Left ventricle myocardium superior (tissue), 1 donor: ENCODE results near the gene GATA2. TPM values are rescaled to one million over a fixed set of nuclear protein-coding genes. Genes with fewer than 3 reads are reported as not detected.

ENCODE experiments used
- ATAC-seq: fragments of 200-7000 bp; cut with Tn5 transposase; one replicate; pipeline ENCODE4 v1.9.1; 2020; ENCODE audit warnings: mild to moderate bottlenecking, moderate library complexity
- DNase-seq: peaks from one replicate; pipeline ENCODE4 v3.0.0-alpha.2; 2020
- intact Hi-C: fragments of 100-400 bp; cut with micrococcal nuclease; formaldehyde crosslinking; loops from one replicate; pipeline ENCODE4 v1.11.0; 2022
- total RNA-seq: library from RNA; stranded (reverse); fragmentation: NEBNext Ultra II Directional; extraction: Animal tissue kit (Norgen Biotek cat#: 25700); gene quantifications from one replicate; pipeline ENCODE4 v1.2.1, GENCODE V29; 2021
- donor health status: DM: no; HTN: yes; CAD: no; lungs with severe emphysema.

GATA2 gene
- total RNA-seq, 1 donor from 2014 or later, result 8.0 TPM

DNA sequence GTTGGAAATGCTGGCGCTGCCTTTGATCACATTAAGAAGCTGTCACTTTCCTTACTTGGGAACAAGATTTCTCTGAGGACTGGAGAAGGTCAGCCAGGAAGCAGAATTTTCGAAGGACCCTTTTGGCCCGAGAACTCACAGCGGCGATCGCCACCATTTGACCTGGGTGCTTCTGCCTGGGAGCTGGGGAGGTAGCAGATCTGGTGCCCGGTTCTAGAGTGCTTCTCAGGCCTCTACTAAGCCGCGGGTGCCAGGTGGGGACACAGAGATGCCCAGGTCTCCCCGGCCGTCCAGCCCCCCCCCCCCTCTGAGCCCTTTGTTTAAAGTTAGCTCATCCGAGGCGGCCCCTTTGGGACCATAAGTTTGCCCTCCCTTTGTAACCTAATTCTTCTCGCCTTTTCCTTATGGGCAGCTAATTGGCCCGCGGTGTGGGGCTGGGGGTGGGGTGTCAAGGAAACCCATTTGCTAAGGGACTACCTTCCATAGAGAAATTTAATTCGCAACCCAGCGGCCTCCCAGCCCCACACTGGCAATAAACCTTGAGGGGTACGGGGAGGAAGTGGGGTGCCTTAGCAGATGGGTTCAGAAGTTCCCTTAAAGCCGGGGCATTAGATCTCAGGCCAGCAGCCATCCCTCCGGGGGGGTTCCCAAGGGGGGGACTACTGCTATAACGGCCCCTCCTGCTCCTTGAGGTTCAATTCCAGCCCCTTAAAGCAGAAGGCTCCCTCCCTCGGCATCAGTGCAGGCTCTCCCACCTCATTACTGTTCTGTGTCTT is 1.9 kb downstream of the GATA2 start:
- intact Hi-C loops, result loop anchor here (10.0 kb wide), 1 partner anchor 416 kb away; no protein-coding TSS in a partner anchor
- ATAC-seq (no peak), DNase-seq (no peak)

DNA sequence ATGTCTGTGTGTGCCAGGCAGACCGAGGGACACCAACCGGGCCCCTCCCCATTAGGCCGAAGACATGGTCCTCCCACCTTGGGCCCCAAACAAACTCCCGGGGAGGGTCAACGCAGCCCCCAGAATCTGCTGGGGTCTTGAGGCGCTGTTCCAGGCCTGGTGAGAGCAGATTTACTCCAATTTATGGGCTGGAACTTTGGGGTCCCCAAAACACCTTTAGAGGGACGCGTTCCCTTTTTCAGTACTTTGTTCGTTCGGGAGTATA is 2.4 kb downstream of the GATA2 start:
- DNase-seq, result no peak
- intact Hi-C loops, result loop anchor here (10.0 kb wide), 1 partner anchor 416 kb away; no protein-coding TSS in a partner anchor
- ATAC-seq, result no peak

DNA sequence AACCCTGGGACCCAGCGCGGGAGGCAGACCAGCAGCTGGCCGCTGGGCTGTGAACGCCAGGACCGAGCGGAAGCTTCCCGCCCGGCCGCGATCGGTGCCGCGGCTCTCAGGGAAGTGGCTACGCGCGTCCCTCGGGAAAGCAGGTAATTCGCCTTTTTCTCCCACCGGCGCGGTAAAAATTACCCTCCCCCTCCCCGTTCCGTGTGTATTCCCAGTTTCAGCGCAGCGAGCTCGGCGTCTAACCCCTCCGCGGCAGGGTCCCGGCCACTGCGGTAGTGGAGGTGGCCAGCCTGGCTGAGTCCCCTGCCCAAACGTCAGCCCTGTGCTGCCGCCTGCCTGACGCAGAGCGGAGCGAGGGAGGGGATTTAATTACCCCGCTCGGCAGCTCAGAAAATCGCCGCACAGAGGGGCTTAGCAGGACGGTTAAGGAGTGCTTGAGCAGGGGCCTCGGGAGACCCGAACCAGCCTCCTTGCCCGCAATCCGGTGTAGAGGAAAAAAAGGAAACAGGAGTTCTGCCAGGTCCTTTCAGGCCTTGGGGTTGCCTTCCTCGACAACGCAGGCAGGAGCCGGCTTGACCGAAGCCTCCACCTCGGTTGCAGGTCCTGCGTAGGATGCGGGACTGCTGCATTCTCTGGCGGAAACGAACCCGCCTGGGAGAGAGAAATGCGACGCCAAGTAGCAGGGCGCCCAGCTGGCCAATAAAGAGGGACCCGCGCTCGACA is 2.9 kb downstream of the GATA2 start:
- DNase-seq (peak; percentile 48), ATAC-seq (peak; percentile 18)
- intact Hi-C loops, result loop anchor here (10.0 kb wide), 1 partner anchor 415 kb away; no protein-coding TSS in a partner anchor

DNA sequence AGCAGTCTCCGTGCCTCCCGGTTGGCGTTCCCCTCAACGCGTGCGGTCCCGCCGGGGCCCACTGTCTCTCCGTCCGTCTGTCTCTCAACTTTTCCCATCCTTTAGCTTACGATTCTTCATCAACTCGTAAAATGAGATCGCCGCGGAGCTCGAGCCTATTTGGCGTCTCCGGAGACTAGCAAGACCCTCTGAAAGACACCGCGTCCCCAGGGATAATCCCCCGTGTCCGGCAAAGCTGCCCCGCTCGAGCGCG is 3.4 kb downstream of the GATA2 start:
- intact Hi-C loops, result no loop called here
- ATAC-seq (no peak), DNase-seq (no peak)

DNA sequence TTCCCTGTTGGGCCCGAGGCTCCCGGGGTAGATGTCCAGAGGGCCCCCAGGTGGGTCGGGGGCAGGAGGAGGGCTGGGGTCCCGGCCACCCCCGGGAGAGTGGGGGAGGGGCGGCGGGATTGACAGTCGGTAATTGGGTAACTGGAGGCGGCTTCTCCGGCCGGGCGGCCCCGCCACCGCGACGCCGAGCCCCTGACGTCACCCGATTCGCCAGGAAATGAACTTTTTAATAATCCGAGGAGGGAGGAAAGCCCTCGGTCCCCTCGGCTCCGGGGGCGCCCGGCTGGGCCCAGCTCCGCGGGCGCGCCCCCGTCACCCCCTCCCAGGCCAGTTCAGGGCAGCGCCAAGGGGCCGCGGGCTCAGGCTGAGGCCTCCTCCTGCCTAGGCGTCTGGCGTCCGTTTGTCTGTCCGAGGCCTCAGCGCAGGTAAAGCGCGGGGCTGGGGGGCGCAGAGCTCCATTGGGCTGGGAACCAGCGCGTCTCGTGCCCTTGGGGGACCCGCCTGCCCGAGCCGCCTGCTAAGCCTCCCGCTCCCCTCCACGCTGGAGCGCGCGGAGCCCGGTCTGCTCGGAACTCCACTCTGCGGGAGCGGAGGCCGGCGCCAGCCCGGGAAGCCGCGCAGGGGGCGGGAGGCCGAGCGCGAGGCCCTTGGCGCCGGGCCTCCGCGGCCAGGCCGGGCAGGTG is 3.9 kb downstream of the GATA2 start:
- ATAC-seq, result peak; percentile 18
- intact Hi-C loops, result no loop called here
- DNase-seq, result peak; percentile 65

DNA sequence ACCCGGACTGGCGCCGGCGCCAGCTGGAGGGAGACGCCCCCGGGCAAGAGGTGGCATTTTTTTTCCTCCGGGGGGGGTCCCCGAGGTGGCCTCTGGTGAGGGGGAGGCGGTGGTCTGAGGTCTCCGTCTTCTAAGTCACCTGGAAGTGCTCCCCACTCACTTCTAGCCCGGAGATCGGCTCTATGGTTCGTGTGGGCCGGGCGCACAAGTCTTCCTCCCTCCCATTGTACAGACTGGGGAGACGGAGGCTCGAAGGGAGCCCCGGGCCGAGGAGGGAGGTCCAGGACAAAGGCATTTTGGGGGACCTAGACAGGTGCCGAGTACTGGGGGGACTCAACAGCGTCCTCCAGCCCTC is 4.4 kb downstream of the GATA2 start:
- ATAC-seq (no peak), DNase-seq (no peak)
- intact Hi-C loops, result no loop called here

DNA sequence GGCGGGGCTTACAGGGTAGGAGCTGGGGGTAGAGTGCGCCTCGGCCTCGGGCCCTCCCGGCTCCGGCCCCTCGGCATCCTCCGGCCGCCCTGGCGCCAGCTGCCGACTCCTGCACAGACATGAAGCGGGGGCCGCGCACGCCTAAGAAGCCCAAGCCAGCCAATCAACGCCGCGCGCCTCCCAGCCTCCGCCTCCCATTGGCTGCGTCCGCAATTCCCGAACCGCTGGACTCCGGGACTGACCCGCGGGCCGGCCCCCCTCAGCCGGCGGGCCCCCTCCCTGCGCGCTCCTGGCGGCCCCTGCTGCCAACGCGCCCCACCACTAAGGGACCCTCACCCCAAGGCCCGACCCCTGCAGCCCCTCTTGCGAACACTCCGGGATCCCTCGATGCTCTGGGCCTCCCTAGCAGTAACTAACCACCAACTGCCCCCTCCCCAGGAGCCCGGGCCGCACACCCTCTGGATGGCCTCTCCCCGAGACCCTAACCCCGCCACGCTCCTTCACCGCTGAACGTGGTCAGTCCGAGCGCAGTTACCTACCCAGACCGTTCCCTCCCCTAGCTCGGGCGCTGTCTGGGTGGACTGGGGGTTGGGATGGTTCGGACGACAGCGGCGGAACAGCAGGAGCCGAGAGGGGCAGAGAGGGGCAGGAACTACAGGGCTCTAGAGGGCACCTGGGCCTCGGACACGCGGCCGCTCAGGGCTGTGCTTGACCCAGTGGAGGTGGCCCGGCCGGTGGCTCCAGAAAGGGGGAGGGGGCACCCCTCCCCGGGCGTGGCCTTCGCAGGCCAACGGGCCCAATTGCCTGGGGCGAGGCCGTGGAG is 5.0 kb downstream of the GATA2 start:
- peak; percentile 86 for ATAC-seq
- peak; percentile 92 for DNase-seq
- intact Hi-C loops, result no loop called here

DNA sequence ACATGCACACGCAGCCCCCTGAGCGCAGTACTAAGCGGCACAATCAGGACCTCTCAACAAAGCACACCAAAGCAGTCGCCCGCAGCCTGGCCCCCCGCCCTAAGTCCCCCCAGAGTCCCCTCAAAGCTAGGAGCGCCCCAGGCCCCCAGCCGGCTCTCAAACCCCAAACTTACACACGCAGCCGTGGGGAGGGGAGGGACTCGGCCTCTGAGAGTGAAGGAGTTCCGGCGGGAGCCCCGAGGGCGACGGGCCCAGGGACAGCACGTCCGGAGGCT is 5.5 kb downstream of the GATA2 start:
- ATAC-seq (no peak), DNase-seq (no peak)
- intact Hi-C loops, result no loop called here

DNA sequence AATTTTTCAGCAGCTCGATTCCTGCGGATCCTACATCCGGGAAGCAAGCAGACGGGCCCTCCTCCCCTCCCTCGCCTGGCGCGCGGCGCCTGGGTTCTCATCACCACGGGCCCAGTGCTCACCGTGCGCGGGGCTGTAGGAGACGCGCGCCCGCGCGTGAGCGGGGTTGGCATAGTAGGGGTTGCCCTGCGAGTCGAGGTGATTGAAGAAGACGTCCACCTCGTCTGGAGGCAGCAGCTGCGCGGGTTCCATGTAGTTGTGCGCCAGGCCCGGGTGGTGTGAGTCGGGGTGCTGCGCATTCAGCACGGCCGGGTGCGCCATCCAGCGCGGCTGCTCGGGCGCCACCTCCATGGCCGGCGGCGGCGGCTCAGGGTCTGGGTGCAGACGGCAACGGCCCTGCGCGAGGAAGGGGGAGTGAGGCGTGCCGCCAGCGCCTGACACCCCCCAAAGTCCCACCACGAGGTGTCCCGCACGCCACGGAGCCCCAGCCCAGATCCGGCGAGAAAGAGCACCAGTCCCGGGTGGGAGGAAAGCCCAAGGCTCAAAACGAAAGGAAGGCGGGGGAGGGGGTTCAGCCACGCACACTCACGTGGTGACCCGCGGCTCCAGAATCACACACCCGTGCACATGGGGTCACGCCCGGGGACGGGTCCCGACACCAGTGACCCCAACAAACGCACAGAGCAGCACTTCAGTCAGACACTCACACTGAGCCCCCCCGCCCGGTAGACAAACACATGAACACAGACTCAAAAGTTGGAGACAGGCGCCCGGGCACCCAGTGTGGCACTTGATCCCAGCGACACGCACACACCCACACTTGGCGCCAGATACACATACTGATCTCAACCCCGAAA is 6.1 kb downstream of the GATA2 start:
- DNase-seq (peak; percentile 56), ATAC-seq (no peak)
- intact Hi-C loops, result no loop called here

DNA sequence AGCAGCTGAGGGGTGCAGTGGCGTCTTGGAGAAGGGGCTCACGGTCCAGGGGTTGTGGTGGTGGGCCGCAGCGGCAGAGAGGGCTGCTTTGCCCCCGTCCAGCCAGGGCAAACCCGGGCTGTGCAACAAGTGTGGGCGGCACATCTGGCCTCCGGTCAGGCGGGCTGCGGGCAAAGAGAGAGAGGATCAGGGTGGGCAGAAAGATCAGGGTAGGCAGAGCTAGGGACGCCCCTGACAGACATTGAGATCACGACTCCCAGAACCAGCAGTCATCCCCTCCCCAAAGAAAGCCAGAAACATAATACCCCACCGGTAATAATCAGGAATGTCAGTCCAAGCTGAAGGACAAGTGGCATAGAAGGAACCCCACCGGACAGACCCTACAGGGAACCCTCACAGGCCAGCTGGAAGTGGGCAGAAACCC is 6.8 kb downstream of the GATA2 start:
- ATAC-seq (no peak), DNase-seq (no peak)
- intact Hi-C loops, result no loop called here

DNA sequence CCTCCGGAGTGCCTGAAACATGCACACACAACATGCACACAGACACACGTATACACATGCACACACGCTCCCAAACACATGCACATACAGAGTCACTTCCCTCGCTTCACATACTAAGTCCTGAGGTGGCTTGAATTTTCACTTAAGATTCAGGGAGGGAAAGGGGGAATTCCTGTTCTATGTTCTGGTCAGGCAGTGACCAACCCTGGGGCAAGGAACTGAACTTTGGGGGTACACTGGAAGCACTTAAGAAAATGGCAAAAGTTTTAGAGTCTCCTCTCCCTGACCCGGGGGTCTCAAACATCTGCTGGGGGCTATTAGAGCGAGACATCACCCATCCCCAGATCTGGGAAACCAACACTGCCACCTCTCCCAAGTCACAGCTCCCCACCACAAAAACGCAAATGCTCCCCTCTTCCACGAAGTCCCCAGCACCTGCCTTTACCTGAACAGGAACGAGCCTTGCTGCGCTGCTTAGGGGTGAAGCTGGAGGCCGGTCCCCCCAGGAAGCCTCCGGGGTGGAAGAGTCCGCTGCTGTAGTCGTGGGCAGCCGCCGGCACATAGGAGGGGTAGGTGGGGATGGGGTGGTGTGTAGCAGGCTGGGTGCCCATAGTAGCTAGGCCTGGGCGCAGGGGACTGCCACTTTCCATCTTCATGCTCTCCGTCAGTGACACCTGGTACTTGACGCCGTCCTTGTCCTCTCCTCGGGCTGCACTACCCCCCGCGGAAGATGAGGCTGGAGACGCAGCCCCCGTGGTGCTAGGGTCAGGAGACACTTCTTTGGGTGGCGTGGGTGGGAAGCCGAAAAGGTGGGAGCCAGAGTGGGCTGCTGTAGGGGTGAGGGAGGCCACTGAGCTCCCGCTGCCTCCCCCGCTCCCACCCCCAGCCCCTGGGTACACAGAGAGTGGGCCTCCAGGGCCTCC is 7.5 kb downstream of the GATA2 start:
- intact Hi-C loops, result no loop called here
- no peak for DNase-seq

DNA sequence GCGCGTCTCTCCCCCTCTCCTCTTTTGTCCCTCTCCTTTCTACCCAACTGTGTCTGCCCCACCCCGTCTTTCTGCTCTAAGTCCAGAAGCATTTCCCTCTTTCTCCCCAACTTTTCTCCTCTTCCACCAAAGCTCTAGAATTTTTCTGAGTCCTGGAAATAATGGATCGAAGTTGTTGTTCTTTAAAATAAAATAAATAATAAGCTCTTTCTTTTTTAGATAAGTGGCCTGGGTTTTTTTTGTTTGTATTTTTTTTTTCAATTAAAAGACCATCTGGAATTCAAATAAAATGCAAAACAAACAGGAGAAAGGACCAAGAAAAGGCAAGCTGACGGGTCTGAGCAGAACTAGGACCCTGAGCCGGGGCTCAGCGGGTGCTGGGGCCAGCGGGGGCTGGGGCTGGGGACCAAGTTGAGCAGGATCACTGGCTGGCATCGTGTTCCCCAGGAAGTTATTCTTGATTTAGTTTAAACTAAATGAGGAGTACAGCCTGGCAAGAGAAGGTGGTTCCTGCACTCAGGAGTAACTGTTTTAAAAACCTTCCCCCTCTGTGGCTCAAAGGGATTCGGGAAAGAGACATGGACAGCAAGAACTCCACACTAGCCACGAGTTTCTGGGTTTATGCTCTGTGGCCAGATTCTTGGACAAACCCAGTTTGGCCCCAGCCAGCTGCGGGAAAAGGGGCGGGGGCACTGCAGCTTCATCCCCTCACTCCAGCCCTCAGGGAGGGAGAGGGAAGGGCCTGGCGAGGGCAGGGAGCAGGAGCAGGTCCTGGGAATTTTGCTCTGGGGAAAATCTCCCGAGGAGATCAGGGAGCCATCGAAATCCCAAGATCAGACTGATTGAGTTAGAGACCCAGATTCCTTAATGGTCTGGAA is 8.4 kb downstream of the GATA2 start:
- intact Hi-C loops, result no loop called here
- ATAC-seq (no peak), DNase-seq (no peak)

More for the DNA sequence above, 7.5 kb downstream of the GATA2 start:
- no peak for ATAC-seq

DNA sequence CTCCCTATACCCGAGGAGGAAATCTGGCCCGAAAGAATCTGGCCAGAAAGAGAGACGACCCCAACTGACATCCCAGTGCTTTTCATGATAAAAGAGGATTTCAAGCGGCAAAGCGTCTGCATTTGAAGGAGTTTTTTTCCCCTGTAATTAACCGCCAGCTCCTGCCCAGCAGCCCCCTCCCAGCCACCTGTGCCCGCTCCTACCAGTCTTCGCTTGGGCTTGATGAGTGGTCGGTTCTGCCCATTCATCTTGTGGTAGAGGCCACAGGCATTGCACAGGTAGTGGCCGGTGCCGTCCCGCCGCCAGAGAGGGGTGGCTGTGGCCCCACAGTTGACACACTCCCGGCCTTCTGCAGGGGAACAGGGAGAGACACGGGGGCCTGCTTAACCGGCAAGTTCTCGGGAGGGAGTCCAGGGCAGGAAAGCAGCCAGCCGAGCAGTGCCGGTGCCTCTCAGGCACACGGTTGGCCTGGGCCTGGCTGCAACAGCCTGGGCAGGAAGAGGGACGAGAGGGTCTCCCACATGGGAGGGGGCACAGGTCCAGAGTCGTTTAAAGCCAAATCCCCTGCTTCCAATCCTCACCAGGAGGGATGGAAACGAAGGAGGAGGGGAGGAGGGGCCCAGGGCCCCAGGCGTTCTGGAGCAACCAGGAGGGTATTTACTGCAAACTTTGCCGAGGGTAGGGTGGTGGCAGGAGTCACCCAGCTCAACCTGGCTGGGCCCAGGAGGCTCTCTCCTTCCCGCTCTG is 9.2 kb downstream of the GATA2 start:
- peak; percentile 30 for DNase-seq
- ATAC-seq, result no peak
- intact Hi-C loops, result no loop called here

DNA sequence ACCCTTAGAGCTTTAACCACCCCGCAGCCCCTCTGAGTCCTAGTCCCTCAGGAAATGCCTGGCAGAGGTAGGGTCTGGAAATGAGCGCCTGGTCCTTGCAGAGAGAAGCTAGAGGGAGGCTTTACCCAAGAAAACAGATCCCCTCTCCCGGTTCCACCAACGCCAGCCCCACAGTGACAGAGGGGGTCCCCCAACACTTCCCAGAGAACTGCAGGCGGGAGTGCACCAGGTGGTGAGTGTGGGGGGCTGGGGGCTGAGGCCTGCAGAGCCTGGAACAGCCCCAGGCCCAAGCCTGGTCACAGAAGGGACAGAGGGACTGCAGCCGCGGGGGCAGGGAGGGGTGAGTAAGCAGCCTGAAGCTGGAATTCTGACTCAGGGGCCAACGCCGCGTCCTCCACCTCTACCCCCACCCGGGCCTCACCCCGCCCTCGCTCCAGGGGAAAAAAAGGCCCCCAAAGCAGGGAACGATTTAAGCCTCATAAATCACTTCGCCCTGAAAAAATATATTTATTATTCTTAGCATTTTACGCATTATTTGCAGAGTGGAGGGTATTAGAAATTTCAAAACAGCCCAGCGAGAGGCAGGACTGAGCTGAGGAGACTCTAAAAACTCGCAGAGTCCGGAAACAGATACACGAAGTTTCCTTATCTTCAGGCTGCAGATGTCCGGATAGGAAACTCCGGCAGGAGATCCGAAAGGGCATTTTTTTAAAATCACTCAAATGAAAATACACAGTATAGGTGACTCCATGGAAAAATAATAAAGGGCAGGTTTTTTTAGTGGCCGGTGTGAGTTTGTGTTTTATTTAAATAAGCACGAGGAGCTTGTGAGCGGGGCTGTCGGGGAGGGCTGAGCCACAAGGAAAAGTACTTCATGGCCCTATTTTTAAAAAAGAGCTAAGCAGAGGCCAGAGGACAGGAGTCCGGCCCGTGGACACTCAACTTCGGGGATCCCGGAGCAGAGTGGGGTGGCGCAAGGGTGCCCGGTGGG is 10.0 kb downstream of the GATA2 start:
- intact Hi-C loops, result no loop called here
- DNase-seq, result peak; percentile 52
- peak; percentile 10 for ATAC-seq

DNA sequence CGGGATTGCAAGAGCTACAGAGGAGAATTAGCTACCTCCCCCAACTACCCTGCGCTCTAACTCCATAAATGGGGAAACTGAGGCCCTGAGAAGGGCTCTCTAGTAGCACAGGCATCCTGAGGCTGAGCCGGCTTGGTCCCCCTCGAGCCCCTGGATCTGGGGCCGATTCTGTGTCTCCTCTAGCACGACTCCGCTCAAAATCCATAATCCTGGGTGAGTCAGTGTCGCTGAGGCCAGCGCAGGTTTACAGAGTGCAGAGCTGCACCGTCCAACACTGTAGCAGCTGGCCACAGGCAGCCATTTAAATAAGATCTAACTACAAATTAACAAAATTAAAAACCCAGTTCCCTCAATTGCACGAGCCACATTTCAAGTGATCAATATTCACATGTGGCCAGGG is 10.8 kb downstream of the GATA2 start:
- intact Hi-C loops, result no loop called here
- ATAC-seq, result no peak
- peak; percentile 19 for DNase-seq
